K562 (cell line): Measurements from ENCODE around the gene P2RX3. TPM values are rescaled to one million over a fixed set of nuclear protein-coding genes. Genes with fewer than 3 reads are reported as not detected.
A peak's percentile ranks its signal among the peaks of the same experiment; 100 is the strongest.

ENCODE experiments used
- BMI1 ChIP-seq: fragments of 150-350 bp; IDR thresholded peaks from 2 replicates; pipeline ENCODE4 v1.6.1; 2014; ENCODE audit warnings: low read length
- CAMTA2 ChIP-seq: fragments of 250-450 bp; sonication (Bioruptor Pico); conservative IDR thresholded peaks from 2 replicates; pipeline ENCODE4 v1.5.1; 2022
- CHD4 ChIP-seq: fragments of 200-600 bp; sonication (generic); IDR thresholded peaks from 3 replicates; pipeline ENCODE4 v1.6.1; 2012; ENCODE audit warnings: low read depth, mild to moderate bottlenecking, mixed read lengths, low read length, inconsistent platforms; ENCODE audit not compliant: insufficient read depth, insufficient replicate concordance, poor library complexity, severe bottlenecking
- CREM ChIP-seq: IDR thresholded peaks from 2 replicates; pipeline ENCODE4 v1.6.1; 2014; ENCODE audit warnings: antibody characterized with exemption, low read depth
- CTBP1 ChIP-seq: fragments of 450-650 bp; IDR thresholded peaks from 2 replicates; pipeline ENCODE4 v1.6.1; 2016; ENCODE audit warnings: borderline replicate concordance
- DMBX1 ChIP-seq: fragments of 250-450 bp; sonication (Bioruptor Pico); IDR thresholded peaks from 2 replicates; pipeline ENCODE4 v1.8.0; 2022; ENCODE audit warnings: inconsistent platforms, mild to moderate bottlenecking, moderate library complexity, borderline replicate concordance
- FOXK2 ChIP-seq, 2 experiments: fragments of 450-650 bp; IDR thresholded peaks in 1 of 2; conservative IDR thresholded peaks in 1 of 2; 2 replicates each; pipeline ENCODE4 v1.6.1; 2016; ENCODE audit warnings: low read depth in 2 of 2, mild to moderate bottlenecking in 1 of 2
- GABPB1 ChIP-seq: sonication (generic); formaldehyde crosslinking; IDR thresholded peaks from 2 replicates; pipeline ENCODE4 v1.8.0; 2022; ENCODE audit warnings: mild to moderate bottlenecking, missing genetic modification reagents
- KAT2B ChIP-seq: IDR thresholded peaks from one replicate; pipeline ENCODE4 v1.6.1; 2012; ENCODE audit warnings: low read depth, mild to moderate bottlenecking, control low read depth, inconsistent platforms, low read length, moderate library complexity
- NFE2L1 ChIP-seq: fragments of 450-650 bp; IDR thresholded peaks from 2 replicates; pipeline ENCODE4 v1.6.1; 2016; ENCODE audit warnings: missing genetic modification characterization, low read depth, mild to moderate bottlenecking, missing compliant biosample characterization, moderate library complexity, borderline replicate concordance
- POLR2B ChIP-seq: fragments of 450-650 bp; IDR thresholded peaks from 2 replicates; pipeline ENCODE4 v1.6.1; 2018; ENCODE audit warnings: low read depth; ENCODE audit not compliant: partially characterized antibody
- RBM22 ChIP-seq: fragments of 200-400 bp; formaldehyde crosslinking; IDR thresholded peaks from 2 replicates; pipeline ENCODE4 v1.6.1; 2018; ENCODE audit warnings: low read length, low read depth; ENCODE audit not compliant: poor library complexity, severe bottlenecking
- SIN3B ChIP-seq: fragments of 450-650 bp; IDR thresholded peaks from 2 replicates; pipeline ENCODE4 v1.6.1; 2017; ENCODE audit warnings: low read depth, mild to moderate bottlenecking, moderate library complexity
- SMARCA5 ChIP-seq: fragments of 450-650 bp; IDR thresholded peaks from 2 replicates; pipeline ENCODE4 v1.6.1; 2016
- TAF9B ChIP-seq: fragments of 450-650 bp; IDR thresholded peaks from 2 replicates; pipeline ENCODE4 v1.6.1; 2018; ENCODE audit warnings: mild to moderate bottlenecking; ENCODE audit not compliant: partially characterized antibody
- TARDBP ChIP-seq: fragments of 450-650 bp; IDR thresholded peaks from 2 replicates; pipeline ENCODE4 v1.6.1; 2016
- ZFPM2 ChIP-seq: fragments of 250-450 bp; sonication (Bioruptor Pico); IDR thresholded peaks from 2 replicates; pipeline ENCODE4 v1.5.1; 2022; ENCODE audit warnings: mild to moderate bottlenecking
- polyA plus RNA-seq, 8 experiments: library from polyadenylated mRNA; depleted of rRNA in 4 of 8; stranded (reverse) in 5 of 8; unstranded in 3 of 8; fragments of >200 nt; fragmentation: Nextera tagmentation in 2 of 8; fragmentation: Illumina TruSeq in 1 of 8; extraction: Ambion mirVana in 2 of 8; extraction: Trizol in 1 of 8; gene quantifications; 2 replicates each; pipeline versions ENCODE4 v1.2.1 to v1.2.3, GENCODE V29; 2011 to 2014; ENCODE audit warnings: inconsistent platforms in 1 of 8, missing spikeins in 1 of 8
- total RNA-seq, 7 experiments: library from RNA; depleted of rRNA in 6 of 7; stranded (reverse); fragments of >200 nt in 6 of 7; fragmentation: Illumina TruSeq in 2 of 7; extraction: Trizol in 2 of 7; gene quantifications; 2 replicates each; pipeline versions ENCODE4 v1.2.1 to v1.2.3, GENCODE V29; 2011 to 2021; ENCODE audit warnings: low replicate concordance in 1 of 7
- TF ChIP-seq, protein P1 (sequence below), 2 experiments: fragments of 200-800 bp in 1 of 2; sonication (Bioruptor generic) in 1 of 2; sonication (generic) in 1 of 2; formaldehyde crosslinking in 1 of 2; IDR thresholded peaks in 1 of 2; conservative IDR thresholded peaks in 1 of 2; 2 replicates each; pipeline versions ENCODE4 v1.5.0 to v1.6.1; 2016 to 2020; ENCODE audit warnings: missing compliant biosample characterization in 1 of 2, missing genetic modification characterization in 1 of 2, missing genetic modification reagents in 1 of 2
- TF ChIP-seq, protein P2 (sequence below), 2 experiments: fragments of 150-350 bp in 1 of 2; IDR thresholded peaks; 2 replicates each; pipeline ENCODE4 v1.6.1; 2012 to 2016; ENCODE audit warnings: low read depth in 2 of 2, low read length in 2 of 2, mild to moderate bottlenecking in 1 of 2, moderate library complexity in 1 of 2
- TF ChIP-seq, protein P3 (sequence below): fragments of 250-450 bp; sonication (Bioruptor Pico); IDR thresholded peaks from 2 replicates; pipeline ENCODE4 v1.9.0; 2021; ENCODE audit warnings: mild to moderate bottlenecking, inconsistent platforms

P2RX3 gene
- total and polyA plus RNA-seq, 9 of the 15 experiments (the other 6 are each of a cell fraction or from before 2014, with no cell fraction given): not detected

DNA sequence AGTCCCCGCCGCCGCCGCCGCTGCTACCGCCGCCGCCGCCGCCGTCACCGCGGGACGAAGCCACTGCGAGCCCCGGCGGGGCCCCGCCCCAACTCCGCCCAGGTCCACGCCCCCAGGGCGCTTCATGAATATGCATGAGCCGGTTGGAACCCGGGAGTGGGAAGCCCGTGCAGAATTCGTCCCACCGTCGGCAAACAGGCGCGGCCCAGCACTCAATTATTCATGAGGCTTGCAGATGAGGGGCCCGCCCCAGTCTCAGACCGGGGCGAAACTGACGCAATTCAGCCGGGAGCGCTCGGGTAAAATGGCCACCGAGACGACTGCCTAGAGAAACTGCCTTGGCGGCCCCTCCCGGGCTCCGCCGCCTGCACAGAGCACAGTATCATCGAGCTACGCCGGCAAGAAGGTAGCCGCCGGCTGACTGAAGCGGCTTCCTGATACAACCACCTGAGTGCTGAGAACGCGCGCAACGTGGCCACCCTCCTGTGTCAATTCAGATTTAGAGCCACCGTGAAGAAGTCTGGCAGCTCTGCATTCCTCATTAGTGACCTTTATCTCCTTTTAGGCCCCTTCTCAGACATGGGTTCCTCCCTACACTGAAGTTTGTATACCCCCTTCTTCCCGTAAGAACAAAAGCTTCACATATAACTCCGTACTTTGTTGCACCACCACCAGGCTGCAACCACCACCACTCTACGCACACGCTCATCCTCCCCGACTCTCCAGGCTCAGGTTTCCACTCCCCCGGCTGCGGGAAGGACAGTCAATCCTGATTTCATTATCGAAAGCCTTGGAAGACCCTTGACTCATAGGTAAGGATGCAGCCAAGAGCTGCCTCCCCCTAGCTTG, 13.0 kb upstream of the P2RX3 start, which contains the start of gene TNKS1BP1 (continued):
- TF ChIP-seq, protein P1, sequence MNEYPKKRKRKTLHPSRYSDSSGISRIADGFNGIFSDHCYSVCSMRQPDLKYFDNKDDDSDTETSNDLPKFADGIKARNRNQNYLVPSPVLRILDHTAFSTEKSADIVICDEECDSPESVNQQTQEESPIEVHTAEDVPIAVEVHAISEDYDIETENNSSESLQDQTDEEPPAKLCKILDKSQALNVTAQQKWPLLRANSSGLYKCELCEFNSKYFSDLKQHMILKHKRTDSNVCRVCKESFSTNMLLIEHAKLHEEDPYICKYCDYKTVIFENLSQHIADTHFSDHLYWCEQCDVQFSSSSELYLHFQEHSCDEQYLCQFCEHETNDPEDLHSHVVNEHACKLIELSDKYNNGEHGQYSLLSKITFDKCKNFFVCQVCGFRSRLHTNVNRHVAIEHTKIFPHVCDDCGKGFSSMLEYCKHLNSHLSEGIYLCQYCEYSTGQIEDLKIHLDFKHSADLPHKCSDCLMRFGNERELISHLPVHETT (CRISPR knock-in tag; conservative IDR thresholded peaks at IDR 0.05 in 1 of 2, IDR thresholded peaks at IDR 0.05 in 1 of 2): peak in 1 of 2 experiments; percentile 98; a peak in 2 of 4 replicates
- TF ChIP-seq, protein P2, sequence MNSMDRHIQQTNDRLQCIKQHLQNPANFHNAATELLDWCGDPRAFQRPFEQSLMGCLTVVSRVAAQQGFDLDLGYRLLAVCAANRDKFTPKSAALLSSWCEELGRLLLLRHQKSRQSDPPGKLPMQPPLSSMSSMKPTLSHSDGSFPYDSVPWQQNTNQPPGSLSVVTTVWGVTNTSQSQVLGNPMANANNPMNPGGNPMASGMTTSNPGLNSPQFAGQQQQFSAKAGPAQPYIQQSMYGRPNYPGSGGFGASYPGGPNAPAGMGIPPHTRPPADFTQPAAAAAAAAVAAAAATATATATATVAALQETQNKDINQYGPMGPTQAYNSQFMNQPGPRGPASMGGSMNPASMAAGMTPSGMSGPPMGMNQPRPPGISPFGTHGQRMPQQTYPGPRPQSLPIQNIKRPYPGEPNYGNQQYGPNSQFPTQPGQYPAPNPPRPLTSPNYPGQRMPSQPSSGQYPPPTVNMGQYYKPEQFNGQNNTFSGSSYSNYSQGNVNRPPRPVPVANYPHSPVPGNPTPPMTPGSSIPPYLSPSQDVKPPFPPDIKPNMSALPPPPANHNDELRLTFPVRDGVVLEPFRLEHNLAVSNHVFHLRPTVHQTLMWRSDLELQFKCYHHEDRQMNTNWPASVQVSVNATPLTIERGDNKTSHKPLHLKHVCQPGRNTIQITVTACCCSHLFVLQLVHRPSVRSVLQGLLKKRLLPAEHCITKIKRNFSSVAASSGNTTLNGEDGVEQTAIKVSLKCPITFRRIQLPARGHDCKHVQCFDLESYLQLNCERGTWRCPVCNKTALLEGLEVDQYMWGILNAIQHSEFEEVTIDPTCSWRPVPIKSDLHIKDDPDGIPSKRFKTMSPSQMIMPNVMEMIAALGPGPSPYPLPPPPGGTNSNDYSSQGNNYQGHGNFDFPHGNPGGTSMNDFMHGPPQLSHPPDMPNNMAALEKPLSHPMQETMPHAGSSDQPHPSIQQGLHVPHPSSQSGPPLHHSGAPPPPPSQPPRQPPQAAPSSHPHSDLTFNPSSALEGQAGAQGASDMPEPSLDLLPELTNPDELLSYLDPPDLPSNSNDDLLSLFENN (IDR thresholded peaks at IDR 0.05; ENCODE audit: low read depth in 2 of 2, low read length in 2 of 2): peak in 1 of 2 experiments; percentile 48; a peak in 1 of 4 replicates
- TF ChIP-seq NFE2L1 (tag): no peak
- no peak for TF ChIP-seq ZFPM2
- TF ChIP-seq POLR2B: peak; percentile 84
- TF ChIP-seq CTBP1: peak; percentile 57
- no peak for TF ChIP-seq DMBX1 (CRISPR knock-in tag)
- TF ChIP-seq SIN3B: peak; percentile 55; the same call in 1 of the 2 replicates
- no peak for TF ChIP-seq CAMTA2 (CRISPR knock-in tag)
- TF ChIP-seq TARDBP: peak; percentile 43; the same call in 1 of the 2 replicates
- no peak for TF ChIP-seq CREM
- no peak for TF ChIP-seq CHD4
- 0 out of 4 replicates have a peak, but pooled peaks of 1 of the 2 experiments have one; percentile 29 for TF ChIP-seq FOXK2 (conservative IDR thresholded peaks at IDR 0.05 in 1 of 2, IDR thresholded peaks at IDR 0.05 in 1 of 2; ENCODE audit: low read depth in 2 of 2)
- TF ChIP-seq TAF9B: no peak
- TF ChIP-seq, protein P3, sequence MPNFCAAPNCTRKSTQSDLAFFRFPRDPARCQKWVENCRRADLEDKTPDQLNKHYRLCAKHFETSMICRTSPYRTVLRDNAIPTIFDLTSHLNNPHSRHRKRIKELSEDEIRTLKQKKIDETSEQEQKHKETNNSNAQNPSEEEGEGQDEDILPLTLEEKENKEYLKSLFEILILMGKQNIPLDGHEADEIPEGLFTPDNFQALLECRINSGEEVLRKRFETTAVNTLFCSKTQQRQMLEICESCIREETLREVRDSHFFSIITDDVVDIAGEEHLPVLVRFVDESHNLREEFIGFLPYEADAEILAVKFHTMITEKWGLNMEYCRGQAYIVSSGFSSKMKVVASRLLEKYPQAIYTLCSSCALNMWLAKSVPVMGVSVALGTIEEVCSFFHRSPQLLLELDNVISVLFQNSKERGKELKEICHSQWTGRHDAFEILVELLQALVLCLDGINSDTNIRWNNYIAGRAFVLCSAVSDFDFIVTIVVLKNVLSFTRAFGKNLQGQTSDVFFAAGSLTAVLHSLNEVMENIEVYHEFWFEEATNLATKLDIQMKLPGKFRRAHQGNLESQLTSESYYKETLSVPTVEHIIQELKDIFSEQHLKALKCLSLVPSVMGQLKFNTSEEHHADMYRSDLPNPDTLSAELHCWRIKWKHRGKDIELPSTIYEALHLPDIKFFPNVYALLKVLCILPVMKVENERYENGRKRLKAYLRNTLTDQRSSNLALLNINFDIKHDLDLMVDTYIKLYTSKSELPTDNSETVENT: peak; percentile 81
- peak; percentile 30; the same call in 1 of the 2 replicates for TF ChIP-seq GABPB1 (CRISPR knock-in tag)
- TF ChIP-seq RBM22: peak; percentile 65
- 0 out of 2 replicates have a peak, but pooled peaks have one; percentile 14 for TF ChIP-seq SMARCA5
- TF ChIP-seq BMI1: no peak
- no peak for TF ChIP-seq KAT2B
